Subcutaneous adipose tissue (tissue), 4 donors: ENCODE results near the gene SIK3. TPM values are rescaled to one million over a fixed set of nuclear protein-coding genes. Genes with fewer than 3 reads are reported as not detected.

Experiments
- total RNA-seq, 4 donors: library from RNA; depleted of rRNA; stranded (reverse); fragments of >200 nt; gene quantifications; one replicate each; pipeline ENCODE4 v1.1.0, GENCODE V29; 2016
- TF ChIP-seq, protein P1 (sequence below): fragments of 450-650 bp; IDR thresholded peaks from one replicate; pipeline ENCODE4 v1.5.1; 2016; ENCODE audit warnings: low read depth, mild to moderate bottlenecking, control low read depth, antibody characterized with exemption, moderate library complexity

Gene SIK3
- total RNA-seq, 4 donors from 2014 or later: 27.7 to 44.8 (median 40.3) TPM

DNA sequence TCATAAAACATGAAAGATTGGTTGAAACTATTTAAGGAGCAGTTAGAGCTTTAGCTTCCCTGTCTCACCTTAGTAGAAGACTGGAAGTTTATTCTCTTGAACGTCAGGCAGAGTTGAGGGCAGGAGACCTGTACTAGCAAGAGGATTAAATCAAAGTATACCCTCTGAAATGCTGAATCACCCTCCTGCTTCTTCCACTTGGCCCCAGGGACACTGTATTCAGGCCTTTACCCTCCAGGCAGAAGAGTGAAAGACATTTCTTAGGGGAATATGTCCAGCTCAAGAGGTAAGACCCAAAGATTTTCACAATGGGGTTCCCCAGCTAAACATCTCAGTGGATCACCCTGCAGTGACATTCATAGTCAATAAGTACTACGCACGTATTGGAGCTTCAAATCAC lies 287.0 kb downstream of the SIK3 start:
- TF ChIP-seq, protein P1, sequence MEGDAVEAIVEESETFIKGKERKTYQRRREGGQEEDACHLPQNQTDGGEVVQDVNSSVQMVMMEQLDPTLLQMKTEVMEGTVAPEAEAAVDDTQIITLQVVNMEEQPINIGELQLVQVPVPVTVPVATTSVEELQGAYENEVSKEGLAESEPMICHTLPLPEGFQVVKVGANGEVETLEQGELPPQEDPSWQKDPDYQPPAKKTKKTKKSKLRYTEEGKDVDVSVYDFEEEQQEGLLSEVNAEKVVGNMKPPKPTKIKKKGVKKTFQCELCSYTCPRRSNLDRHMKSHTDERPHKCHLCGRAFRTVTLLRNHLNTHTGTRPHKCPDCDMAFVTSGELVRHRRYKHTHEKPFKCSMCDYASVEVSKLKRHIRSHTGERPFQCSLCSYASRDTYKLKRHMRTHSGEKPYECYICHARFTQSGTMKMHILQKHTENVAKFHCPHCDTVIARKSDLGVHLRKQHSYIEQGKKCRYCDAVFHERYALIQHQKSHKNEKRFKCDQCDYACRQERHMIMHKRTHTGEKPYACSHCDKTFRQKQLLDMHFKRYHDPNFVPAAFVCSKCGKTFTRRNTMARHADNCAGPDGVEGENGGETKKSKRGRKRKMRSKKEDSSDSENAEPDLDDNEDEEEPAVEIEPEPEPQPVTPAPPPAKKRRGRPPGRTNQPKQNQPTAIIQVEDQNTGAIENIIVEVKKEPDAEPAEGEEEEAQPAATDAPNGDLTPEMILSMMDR: no peak

DNA sequence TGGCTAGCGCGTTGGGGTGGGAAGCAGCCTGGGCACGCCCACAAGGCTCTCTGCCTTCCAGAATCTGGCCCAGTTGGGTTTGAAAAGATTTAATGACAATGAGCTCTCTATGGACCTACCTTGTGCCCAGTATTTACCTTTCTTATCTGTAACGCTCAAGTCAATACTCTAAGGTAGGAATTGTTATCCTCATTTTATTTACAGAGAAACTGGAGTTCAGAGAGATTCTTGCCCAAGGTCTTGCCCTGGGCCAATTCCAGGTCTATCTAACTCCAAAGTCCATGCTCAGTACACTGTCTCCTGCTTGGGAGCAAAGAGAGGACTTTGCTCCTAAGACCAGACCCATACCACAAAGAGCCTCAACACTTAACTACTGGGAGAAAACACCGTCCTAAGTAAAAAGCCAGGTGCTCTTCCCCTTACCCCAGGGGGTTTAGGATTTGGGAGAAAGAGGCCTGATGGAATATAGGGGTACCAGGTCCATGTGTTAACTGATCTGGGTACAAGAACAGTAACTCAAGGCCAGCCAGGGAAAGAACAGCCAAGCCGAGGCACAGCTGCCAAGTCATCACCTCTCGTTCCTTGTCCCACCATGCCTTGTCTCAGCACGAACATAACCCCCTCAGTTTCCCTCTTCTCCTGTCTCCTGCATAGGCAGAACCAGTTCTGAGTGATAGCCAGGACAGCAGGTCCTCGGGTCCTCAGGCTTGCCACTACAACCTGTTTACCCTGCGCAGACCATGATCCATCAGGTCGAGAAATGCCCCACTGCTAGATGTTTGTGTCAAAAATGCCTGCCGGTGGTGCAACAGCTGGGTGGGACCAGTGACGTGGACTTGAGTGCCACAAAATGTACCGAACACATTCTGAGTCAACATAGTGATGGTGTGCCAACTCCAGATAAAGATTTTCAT lies 289.7 kb downstream of the SIK3 start:
- TF ChIP-seq, protein P1: no peak

DNA sequence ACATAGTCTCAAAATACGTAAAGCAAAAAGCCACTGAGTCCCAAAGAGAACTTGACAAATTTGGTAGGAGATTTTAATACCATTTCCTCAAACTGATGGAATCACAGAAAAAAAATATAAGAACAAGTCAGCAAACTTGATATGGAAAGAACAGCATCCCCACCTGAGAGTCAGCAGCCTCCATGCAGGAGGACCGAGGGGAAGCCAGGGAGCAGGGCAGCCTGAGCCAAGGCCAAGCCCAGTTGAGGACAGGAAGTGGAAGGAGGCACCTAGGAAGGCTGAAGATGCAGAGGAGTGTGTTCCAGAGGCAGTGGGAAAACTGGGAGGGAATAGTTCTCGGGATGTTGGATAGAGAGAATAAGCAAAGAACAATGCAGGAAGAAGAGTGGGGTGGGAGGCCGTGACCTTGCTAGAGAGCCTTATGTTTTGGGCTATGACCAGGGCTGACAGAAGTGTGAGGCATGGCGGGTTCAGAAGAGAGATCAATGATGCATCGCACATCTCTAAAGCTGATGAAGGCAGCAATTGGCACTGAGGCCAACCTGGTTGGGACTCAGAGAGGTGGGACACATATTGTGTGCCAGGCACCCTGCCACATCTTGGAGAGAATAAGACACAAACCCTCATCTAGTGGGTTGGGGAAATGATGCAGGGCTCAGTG lies 290.5 kb downstream of the SIK3 start:
- TF ChIP-seq, protein P1: no peak

DNA sequence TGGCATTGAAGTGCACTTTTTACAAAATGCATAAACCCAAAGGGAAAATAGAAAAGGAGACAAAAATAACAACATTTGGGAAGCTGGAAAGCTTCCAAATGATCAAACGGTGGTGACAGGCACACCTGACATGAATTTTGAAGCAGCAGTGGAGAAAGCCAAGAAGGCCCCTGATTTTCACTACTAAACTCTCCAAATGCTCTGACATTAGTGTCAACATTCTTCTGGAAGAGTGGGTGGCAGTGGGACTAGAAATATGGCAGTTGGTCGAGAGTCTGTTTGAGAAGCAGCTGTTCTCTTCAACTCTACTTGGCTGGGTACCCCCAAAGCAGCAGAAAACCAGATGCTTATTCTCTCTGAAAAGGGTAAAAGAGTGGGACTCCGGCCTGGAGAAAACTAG lies 294.2 kb downstream of the SIK3 start:
- TF ChIP-seq, protein P1: no peak

DNA sequence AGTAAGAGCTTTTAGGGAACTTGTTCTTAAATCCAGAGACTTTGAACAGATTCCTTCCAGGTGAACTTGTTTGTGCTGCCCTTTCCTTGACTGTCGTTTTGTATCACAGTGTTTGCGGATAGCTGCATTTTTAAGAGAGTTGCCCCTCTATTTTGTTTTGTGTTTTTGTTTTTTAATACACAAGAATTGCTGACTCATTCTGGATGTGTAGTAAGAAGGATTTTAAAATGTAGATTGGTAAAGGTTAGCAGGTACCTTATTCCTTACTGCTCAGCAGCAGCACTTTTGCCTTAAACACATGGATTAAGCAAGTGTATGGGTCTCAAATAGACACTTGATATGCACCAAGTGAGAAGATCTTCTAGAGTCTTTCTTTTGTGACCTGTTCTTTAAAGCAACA lies 297.6 kb downstream of the SIK3 start:
- TF ChIP-seq, protein P1: no peak

DNA sequence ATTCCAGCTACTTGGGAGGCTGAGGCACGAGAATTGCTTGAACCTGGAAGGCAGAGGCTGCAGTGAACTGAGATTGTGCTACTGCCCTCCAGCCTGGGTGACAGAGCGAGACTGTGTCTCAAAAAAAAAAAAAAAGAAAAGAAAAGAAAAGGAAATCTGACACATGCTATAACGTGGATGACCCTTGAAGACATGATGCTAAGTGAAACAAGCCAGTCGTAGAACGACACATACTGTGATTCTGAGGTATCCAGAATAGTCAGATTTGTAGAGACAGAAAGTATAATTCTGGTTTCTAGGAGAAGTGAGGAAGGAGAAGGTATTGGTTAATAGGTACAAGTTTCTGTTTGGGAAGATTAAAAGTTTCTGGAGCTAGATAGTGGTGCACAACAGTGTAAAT lies 299.9 kb downstream of the SIK3 start:
- TF ChIP-seq, protein P1: no peak

DNA sequence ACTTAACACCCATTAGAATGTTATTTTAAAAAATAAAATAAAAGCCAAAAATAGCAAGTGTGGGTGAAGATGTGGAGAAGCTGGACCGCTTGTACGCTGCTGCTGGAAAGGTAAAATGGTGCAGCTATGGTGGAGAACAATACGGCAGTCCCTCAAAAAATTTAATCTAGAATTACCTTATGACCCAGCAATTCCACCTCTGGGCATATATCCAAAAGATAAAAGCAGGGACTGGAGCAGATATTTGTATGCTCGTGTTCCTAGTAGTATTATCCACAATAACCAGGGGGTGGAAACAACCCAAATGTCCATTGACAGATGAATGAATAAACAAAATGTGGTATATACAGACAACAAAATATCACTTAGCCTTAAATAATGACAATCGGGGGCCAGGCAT lies 300.4 kb downstream of the SIK3 start:
- TF ChIP-seq, protein P1: no peak
